ENCODE results near the gene NOTCH1. TPM values are rescaled to one million over a fixed set of nuclear protein-coding genes. Genes with fewer than 3 reads are reported as not detected.

Gene NOTCH1
- total RNA-seq, 2 experiments from 2014 or later: 17.6 to 17.9 TPM

DNA sequence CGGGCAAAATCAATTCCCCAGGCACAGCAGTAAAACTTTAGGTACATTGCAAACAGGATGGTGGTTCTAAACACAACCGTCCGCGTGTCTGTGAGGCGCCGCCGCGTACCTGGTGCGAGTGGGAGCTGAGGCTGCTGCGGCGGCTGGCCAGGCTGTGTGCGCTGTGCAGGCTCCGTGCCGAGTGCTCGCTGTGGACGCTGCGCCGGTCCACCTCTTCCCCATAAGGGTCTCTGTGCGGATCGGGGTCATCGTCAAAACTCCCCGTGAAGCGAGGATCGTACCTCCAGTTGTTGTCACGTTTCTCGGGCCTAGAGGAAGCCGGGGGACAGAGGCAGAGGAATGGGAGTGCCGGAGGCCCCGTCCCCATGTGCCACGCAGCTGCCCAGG, 79.7 kb downstream of the NOTCH1 start:
- no peak overlapping the region for H3K4me2 ChIP-seq (ENCODE audit: low read length)
- ChIA-PET CTCF (ENCODE audit: unreplicated experiment) (no interaction called here), POLR2A (interaction anchor here (0.6 kb wide), 1 partner anchor 193 kb away, joined by 3 read pairs; no protein-coding TSS in a partner anchor)
- intact Hi-C loops (cut with micrococcal nuclease; ENCODE audit: unreplicated experiment): no loop called here
- no peaks in the 10 kb centered on the region for H3K9me2 ChIP-seq (ENCODE audit: insufficient read depth, low read length)
- no peak overlapping the region for H3K4me3 ChIP-seq (ENCODE audit: low read depth, low read length, poor library complexity, severe bottlenecking)
- H3K79me2 ChIP-seq (ENCODE audit: insufficient read depth, low read depth, low read length): no peaks in the 10 kb centered on the region
- no peak for TF ChIP-seq EZH2phosphoT487 (IDR thresholded peaks at IDR 0.05; ENCODE audit: borderline replicate concordance, low read depth, low read length)
- TF ChIP-seq, protein P1, sequence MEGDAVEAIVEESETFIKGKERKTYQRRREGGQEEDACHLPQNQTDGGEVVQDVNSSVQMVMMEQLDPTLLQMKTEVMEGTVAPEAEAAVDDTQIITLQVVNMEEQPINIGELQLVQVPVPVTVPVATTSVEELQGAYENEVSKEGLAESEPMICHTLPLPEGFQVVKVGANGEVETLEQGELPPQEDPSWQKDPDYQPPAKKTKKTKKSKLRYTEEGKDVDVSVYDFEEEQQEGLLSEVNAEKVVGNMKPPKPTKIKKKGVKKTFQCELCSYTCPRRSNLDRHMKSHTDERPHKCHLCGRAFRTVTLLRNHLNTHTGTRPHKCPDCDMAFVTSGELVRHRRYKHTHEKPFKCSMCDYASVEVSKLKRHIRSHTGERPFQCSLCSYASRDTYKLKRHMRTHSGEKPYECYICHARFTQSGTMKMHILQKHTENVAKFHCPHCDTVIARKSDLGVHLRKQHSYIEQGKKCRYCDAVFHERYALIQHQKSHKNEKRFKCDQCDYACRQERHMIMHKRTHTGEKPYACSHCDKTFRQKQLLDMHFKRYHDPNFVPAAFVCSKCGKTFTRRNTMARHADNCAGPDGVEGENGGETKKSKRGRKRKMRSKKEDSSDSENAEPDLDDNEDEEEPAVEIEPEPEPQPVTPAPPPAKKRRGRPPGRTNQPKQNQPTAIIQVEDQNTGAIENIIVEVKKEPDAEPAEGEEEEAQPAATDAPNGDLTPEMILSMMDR (conservative IDR thresholded peaks at IDR 0.05; ENCODE audit: low read length): no peak
- no peak for DNase-seq (ENCODE audit: low spot score)
- no peaks in the 10 kb centered on the region for H3K9me3 ChIP-seq (ENCODE audit: low read length)
- H3K4me1 ChIP-seq (ENCODE audit: insufficient read depth, low read length, poor library complexity, severe bottlenecking): no peaks in the 10 kb centered on the region
- peaks cover 96% of the 10 kb centered on the region for H3K36me3 ChIP-seq (ENCODE audit: insufficient read depth, low read length)
- H2AFZ ChIP-seq (ENCODE audit: low read length): no peak overlapping the region
- H4K20me1 ChIP-seq (ENCODE audit: insufficient read depth, low read length): no peaks in the 10 kb centered on the region
- no peak overlapping the region for H3K27ac ChIP-seq (ENCODE audit: low read depth, low read length, poor library complexity, severe bottlenecking)
- no TSS peak for BruUV-seq (replicated peaks)

DNA sequence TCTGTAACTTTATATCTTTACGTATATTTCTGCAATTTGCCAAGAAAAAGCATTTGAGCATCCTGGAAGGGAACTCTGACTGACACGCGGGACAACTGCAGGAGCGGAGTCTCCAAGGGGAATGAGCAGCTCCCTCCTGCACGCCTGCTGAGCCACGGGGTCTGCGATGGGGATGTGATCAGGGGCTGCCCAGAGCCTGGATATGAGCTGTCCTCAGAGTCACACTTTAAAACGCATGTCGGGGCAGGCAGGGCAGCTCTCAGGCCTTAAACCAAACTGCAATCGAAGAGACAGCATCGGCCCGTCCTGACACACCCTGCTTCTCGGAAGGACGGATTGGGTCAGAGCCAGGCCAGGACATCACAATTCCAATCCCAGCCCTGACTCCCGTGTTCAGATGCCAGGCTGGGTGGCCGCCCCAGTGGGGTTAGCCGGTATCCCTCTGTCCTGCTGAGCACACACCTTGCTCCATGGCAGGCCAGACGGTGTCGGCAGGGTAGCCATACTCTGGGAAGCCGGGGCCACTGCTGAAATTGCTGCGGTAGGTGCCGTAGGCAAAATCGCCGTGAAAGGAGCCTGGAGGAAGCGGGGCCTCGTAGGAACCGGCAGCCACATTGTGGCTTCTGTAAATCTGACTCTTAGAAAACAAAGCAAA, 80.2 kb downstream of the NOTCH1 start:
- no peaks in the 10 kb centered on the region for H3K9me2 ChIP-seq (ENCODE audit: insufficient read depth, low read length)
- intact Hi-C loops (cut with micrococcal nuclease; ENCODE audit: unreplicated experiment): no loop called here
- H3K4me3 ChIP-seq (ENCODE audit: low read depth, low read length, poor library complexity, severe bottlenecking): no peak overlapping the region
- TF ChIP-seq EZH2phosphoT487 (IDR thresholded peaks at IDR 0.05; ENCODE audit: borderline replicate concordance, low read depth, low read length): no peak
- TF ChIP-seq, protein P1 (conservative IDR thresholded peaks at IDR 0.05; ENCODE audit: low read length): no peak
- no peaks in the 10 kb centered on the region for H3K79me2 ChIP-seq (ENCODE audit: insufficient read depth, low read depth, low read length)
- H3K27ac ChIP-seq (ENCODE audit: low read depth, low read length, poor library complexity, severe bottlenecking): no peak overlapping the region
- no peak for DNase-seq (ENCODE audit: low spot score)
- H3K9me3 ChIP-seq (ENCODE audit: low read length): no peaks in the 10 kb centered on the region
- no peaks in the 10 kb centered on the region for H4K20me1 ChIP-seq (ENCODE audit: insufficient read depth, low read length)
- POLR2A ChIA-PET: interaction anchor here (0.6 kb wide), 1 partner anchor 193 kb away, joined by 3 read pairs; no protein-coding TSS in a partner anchor
- H3K36me3 ChIP-seq (ENCODE audit: insufficient read depth, low read length): peaks cover 98% of the 10 kb centered on the region
- H2AFZ ChIP-seq (ENCODE audit: low read length): no peak overlapping the region
- BruUV-seq (replicated peaks): no TSS peak
- CTCF ChIA-PET (ENCODE audit: unreplicated experiment): interaction anchor here (0.6 kb wide), 1 partner anchor 187 kb away, joined by 4 read pairs; no protein-coding TSS in a partner anchor
- no peaks in the 10 kb centered on the region for H3K4me1 ChIP-seq (ENCODE audit: insufficient read depth, low read length, poor library complexity, severe bottlenecking)
- H3K4me2 ChIP-seq (ENCODE audit: low read length): no peak overlapping the region

DNA sequence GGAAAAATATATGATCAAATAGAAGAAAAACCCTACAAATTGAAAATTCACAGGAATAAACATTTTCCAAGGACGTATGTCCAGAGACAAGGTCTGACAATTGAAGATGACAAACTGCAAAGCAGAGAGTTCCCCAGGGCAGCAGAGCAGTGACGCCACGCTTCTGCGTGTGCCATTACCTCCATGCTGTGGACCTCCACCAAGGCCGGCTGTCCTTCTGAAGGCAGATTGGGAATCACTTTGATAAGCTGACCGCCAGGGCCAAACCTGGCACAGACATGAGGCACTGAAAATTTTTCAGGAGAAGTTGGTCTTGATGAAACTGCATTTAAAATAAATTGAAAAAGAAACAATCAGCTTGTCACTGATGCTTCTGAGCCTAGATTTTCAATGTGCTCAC, 81.6 kb downstream of the NOTCH1 start:
- TF ChIP-seq, protein P1 (conservative IDR thresholded peaks at IDR 0.05; ENCODE audit: low read length): no peak
- TF ChIP-seq EZH2phosphoT487 (IDR thresholded peaks at IDR 0.05; ENCODE audit: borderline replicate concordance, low read depth, low read length): no peak
- BruUV-seq (replicated peaks): no TSS peak
- intact Hi-C loops (cut with micrococcal nuclease; ENCODE audit: unreplicated experiment): no loop called here
- no peaks in the 10 kb centered on the region for H3K4me1 ChIP-seq (ENCODE audit: insufficient read depth, low read length, poor library complexity, severe bottlenecking)
- no peak overlapping the region for H3K4me3 ChIP-seq (ENCODE audit: low read depth, low read length, poor library complexity, severe bottlenecking)
- peaks cover 95% of the 10 kb centered on the region for H3K36me3 ChIP-seq (ENCODE audit: insufficient read depth, low read length)
- H3K9me3 ChIP-seq (ENCODE audit: low read length): no peaks in the 10 kb centered on the region
- no peak for DNase-seq (ENCODE audit: low spot score)
- no peaks in the 10 kb centered on the region for H3K79me2 ChIP-seq (ENCODE audit: insufficient read depth, low read depth, low read length)
- H3K9me2 ChIP-seq (ENCODE audit: insufficient read depth, low read length): no peaks in the 10 kb centered on the region
- H2AFZ ChIP-seq (ENCODE audit: low read length): no peak overlapping the region
- no peak overlapping the region for H3K27ac ChIP-seq (ENCODE audit: low read depth, low read length, poor library complexity, severe bottlenecking)
- no peak overlapping the region for H3K4me2 ChIP-seq (ENCODE audit: low read length)
- ChIA-PET POLR2A (no interaction called here), CTCF (ENCODE audit: unreplicated experiment) (no interaction called here)
- H4K20me1 ChIP-seq (ENCODE audit: insufficient read depth, low read length): no peaks in the 10 kb centered on the region
